ENCODE results near the gene ARVCF.

GRCh38 chr22:19929586-19930550 lies 86.8 kb downstream of the ARVCF start:
- TF ChIP-seq HOXD13 (CRISPR knock-in tag; IDR thresholded peaks at IDR 0.05; ENCODE audit: borderline replicate concordance) (no peak), CTCF (tag by site-specific recombination; IDR thresholded peaks at IDR 0.05) (no peak), ZNF239 (tag by site-specific recombination; IDR thresholded peaks at IDR 0.05) (no peak), ZBTB49 (tag by site-specific recombination; IDR thresholded peaks at IDR 0.05; ENCODE audit: low read depth) (no peak), BCL11A (tag by site-specific recombination; IDR thresholded peaks at IDR 0.05; ENCODE audit: low read depth) (no peak), ZNF155 (tag by site-specific recombination; IDR thresholded peaks at IDR 0.05) (no peak), ZXDB (tag by site-specific recombination; IDR thresholded peaks at IDR 0.05) (no peak)
